IMR-90 (cell line): ENCODE results near the gene ELP4.

ENCODE experiments used
- CEBPB ChIP-seq: IDR thresholded peaks from 2 replicates; pipeline ENCODE4 v1.6.1; 2012; ENCODE audit warnings: low read depth, low read length, improper control_type of control experiment
- POLR2A ChIP-seq: IDR thresholded peaks from 2 replicates; pipeline ENCODE4 v1.6.1; 2012; ENCODE audit warnings: mild to moderate bottlenecking, low read depth, low read length
- RAD21 ChIP-seq: IDR thresholded peaks from 2 replicates; pipeline ENCODE4 v1.6.1; 2012; ENCODE audit warnings: low read length, improper control_type of control experiment

GRCh38 chr11:31804312-31805036, 294.9 kb downstream of the ELP4 start:
- no peak for TF ChIP-seq POLR2A
- TF ChIP-seq RAD21: no peak
- TF ChIP-seq CEBPB: no peak
